ENCODE measurements around the gene GALK1. TPM values are rescaled to one million over a fixed set of nuclear protein-coding genes. Genes with fewer than 3 reads are reported as not detected.
A peak's percentile ranks its signal among the peaks of the same experiment; 100 is the strongest.

Gene GALK1
- total RNA-seq, 4 donors from 2014 or later = 8.7 to 18.3 (median 11.0) TPM

DNA sequence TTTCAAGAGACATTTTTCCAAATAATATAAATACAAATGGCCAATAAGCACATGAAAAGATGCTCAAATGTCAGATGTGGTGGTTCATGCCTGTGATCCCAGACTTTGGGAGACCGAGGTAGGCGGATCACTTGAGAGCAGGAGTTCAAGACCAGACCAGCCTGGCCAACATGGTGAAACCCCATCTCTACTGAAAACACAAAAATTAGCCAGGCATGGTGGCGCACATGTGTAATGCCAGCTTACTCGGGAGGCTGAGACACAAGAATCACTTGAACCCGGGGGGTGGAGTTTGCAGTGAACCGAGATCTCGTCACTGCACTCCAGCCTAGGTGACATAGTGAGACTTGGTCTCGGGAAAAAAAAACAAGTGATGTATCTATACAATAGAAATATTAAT, 2.9 kb upstream of the GALK1 start:
- H3K36me3 ChIP-seq = no peaks in the 10 kb centered on the region
- TF ChIP-seq, protein P1, sequence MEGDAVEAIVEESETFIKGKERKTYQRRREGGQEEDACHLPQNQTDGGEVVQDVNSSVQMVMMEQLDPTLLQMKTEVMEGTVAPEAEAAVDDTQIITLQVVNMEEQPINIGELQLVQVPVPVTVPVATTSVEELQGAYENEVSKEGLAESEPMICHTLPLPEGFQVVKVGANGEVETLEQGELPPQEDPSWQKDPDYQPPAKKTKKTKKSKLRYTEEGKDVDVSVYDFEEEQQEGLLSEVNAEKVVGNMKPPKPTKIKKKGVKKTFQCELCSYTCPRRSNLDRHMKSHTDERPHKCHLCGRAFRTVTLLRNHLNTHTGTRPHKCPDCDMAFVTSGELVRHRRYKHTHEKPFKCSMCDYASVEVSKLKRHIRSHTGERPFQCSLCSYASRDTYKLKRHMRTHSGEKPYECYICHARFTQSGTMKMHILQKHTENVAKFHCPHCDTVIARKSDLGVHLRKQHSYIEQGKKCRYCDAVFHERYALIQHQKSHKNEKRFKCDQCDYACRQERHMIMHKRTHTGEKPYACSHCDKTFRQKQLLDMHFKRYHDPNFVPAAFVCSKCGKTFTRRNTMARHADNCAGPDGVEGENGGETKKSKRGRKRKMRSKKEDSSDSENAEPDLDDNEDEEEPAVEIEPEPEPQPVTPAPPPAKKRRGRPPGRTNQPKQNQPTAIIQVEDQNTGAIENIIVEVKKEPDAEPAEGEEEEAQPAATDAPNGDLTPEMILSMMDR (IDR thresholded peaks at IDR 0.05 in 4 of 5, conservative IDR thresholded peaks at IDR 0.05 in 1 of 5) = no peak
- no peak for TF ChIP-seq POLR2A (IDR thresholded peaks at IDR 0.05)
- in situ Hi-C loops (cut with MboI; ENCODE audit: low sequenced_read_pairs in 4 of 4) (loop anchor here in 1 of 4 donors (25.0 kb wide), 1 partner anchor 119 kb away; the partner anchor contains the start of genes TRIM47 and TRIM65), intact Hi-C loops (cut with DNase I; ENCODE audit: low total_unique reads) (loop anchor here (5.0 kb wide), 1 partner anchor 129 kb away; the partner anchor contains the start of gene TRIM65)
- H3K27ac ChIP-seq = no peak overlapping the region
- H3K27me3 ChIP-seq = no peaks in the 10 kb centered on the region
- DNase-seq (no peak), ATAC-seq (no peak)
- peaks cover 13 to 20% of the 10 kb centered on the region in 2 donors for H3K4me1 ChIP-seq
- no peak overlapping the region for H3K4me3 ChIP-seq
- no peaks in the 10 kb centered on the region for H3K9me3 ChIP-seq

DNA sequence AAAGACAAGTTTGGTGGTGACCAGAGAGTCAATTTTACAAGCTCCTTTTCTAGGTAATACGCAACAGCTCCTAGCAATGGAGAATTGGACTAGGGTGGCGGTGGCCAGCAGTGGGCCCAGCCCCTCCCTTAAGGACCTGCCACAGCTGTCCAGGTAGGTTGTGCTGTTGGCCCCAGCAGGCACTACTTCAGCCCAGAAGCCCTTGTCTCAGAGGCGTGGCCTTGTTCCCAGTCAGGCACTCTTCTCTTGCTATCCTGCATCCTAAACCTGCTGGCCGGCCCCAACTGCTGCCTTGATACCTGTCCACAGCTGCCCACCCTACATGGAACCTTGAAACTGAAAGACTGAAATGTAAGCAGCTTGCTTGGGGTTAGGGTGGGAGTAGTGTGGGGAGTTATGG, 989 bp upstream of the GALK1 start:
- DNase-seq (no peak), ATAC-seq (no peak)
- H3K4me1 ChIP-seq = peaks cover 6 to 14% of the 10 kb centered on the region in 2 donors
- in situ Hi-C loops (cut with MboI; ENCODE audit: low sequenced_read_pairs in 4 of 4) = loop anchor here in 1 of 4 donors (25.0 kb wide), 1 partner anchor 121 kb away; the partner anchor contains the start of genes TRIM47 and TRIM65
- H3K4me3 ChIP-seq = no peak overlapping the region
- no peaks in the 10 kb centered on the region for H3K36me3 ChIP-seq
- TF ChIP-seq, protein P1 (IDR thresholded peaks at IDR 0.05 in 4 of 5, conservative IDR thresholded peaks at IDR 0.05 in 1 of 5) = no peak
- TF ChIP-seq POLR2A (IDR thresholded peaks at IDR 0.05) = no peak
- H3K9me3 ChIP-seq = no peaks in the 10 kb centered on the region
- H3K27me3 ChIP-seq = no peaks in the 10 kb centered on the region
- H3K27ac ChIP-seq = peak overlapping the region; percentile 54 to 81 (median 74)
- intact Hi-C loops (cut with DNase I; ENCODE audit: low total_unique reads) = loop anchor here (2.0 to 5.0 kb wide), 2 partner anchors 61 to 131 kb away; partner anchors contain the start of gene TRIM65

- Histone ChIP-seq H3K4me3 (peak overlapping the region; percentile 58 to 83 (median 72)), H3K36me3 (no peaks in the 10 kb centered on the region), H3K4me1 (peaks cover 6 to 14% of the 10 kb centered on the region in 2 donors), H3K27ac (peak overlapping the region; percentile 54 to 81 (median 74)), H3K27me3 (no peaks in the 10 kb centered on the region), H3K9me3 (no peaks in the 10 kb centered on the region)
- in situ Hi-C loops (cut with MboI; ENCODE audit: low sequenced_read_pairs in 4 of 4) (loop anchor here in 1 of 4 donors (25.0 kb wide), 1 partner anchor 123 kb away; the partner anchor contains the start of genes TRIM47 and TRIM65), intact Hi-C loops (cut with DNase I; ENCODE audit: low total_unique reads) (loop anchor here (2.0 kb wide), 1 partner anchor 62 kb away; no protein-coding TSS in a partner anchor)
- ATAC-seq (no peak), DNase-seq (no peak)
- TF ChIP-seq, protein P1 (IDR thresholded peaks at IDR 0.05 in 4 of 5, conservative IDR thresholded peaks at IDR 0.05 in 1 of 5) = peak in 1 of 5 experiments; percentile 76
- no peak for TF ChIP-seq POLR2A (IDR thresholded peaks at IDR 0.05)
Observed at GRCh38 chr17:75764417-75764710, 628 bp downstream of the GALK1 start.

GRCh38 chr17:75763613-75764416, 1.2 kb downstream of the GALK1 start:
- ATAC-seq = no peak
- Histone ChIP-seq H3K36me3 (no peaks in the 10 kb centered on the region), H3K27ac (peak overlapping the region; percentile 54 to 81 (median 74)), H3K4me1 (peaks cover 6 to 14% of the 10 kb centered on the region in 2 donors), H3K4me3 (peak overlapping the region; percentile 58 to 83 (median 72)), H3K9me3 (no peaks in the 10 kb centered on the region), H3K27me3 (no peaks in the 10 kb centered on the region)
- TF ChIP-seq, protein P1 (IDR thresholded peaks at IDR 0.05 in 4 of 5, conservative IDR thresholded peaks at IDR 0.05 in 1 of 5) = no peak
- no peak for TF ChIP-seq POLR2A (IDR thresholded peaks at IDR 0.05)
- DNase-seq = no peak
- in situ Hi-C loops (cut with MboI; ENCODE audit: low sequenced_read_pairs in 4 of 4) (loop anchor here in 1 of 4 donors (25.0 kb wide), 1 partner anchor 123 kb away; the partner anchor contains the start of genes TRIM47 and TRIM65), intact Hi-C loops (cut with DNase I; ENCODE audit: low total_unique reads) (loop anchor here (2.0 kb wide), 1 partner anchor 63 kb away; no protein-coding TSS in a partner anchor)

Measured in gastrocnemius medialis (tissue), 4 donors.